Heart left ventricle (tissue), 16 donors: Measurements from ENCODE around the gene RRP7A. TPM values are rescaled to one million over a fixed set of nuclear protein-coding genes. Genes with fewer than 3 reads are reported as not detected.
"Not testable (repeated sequence)": the region's sequence is repeated elsewhere in the genome, so short reads cannot be mapped to it uniquely, and the experiment has no call there.

ENCODE experiments used
- ATAC-seq, 4 donors: fragments of 200-7000 bp; cut with Tn5 transposase; one replicate each; pipeline ENCODE4 v1.9.1; 2020 to 2022; ENCODE audit warnings: moderate library complexity in 4 of 4, mild to moderate bottlenecking in 3 of 4, moderate number of reproducible peaks in 1 of 4
- DNase-seq, 5 donors: peaks; one replicate each; pipeline ENCODE4 v3.0.0-alpha.2; 2020
- H3K27ac ChIP-seq, 12 donors: fragments of 200-600 bp; sonication (generic) in 4 of 12; one replicate each; pipeline versions ENCODE4 v1.5.0 to v1.8.0; 2016 to 2022; ENCODE audit warnings: mild to moderate bottlenecking in 2 of 12
- H3K27me3 ChIP-seq, 9 donors: fragments of 200-600 bp; sonication (generic) in 2 of 9; one replicate each; pipeline versions ENCODE4 v1.5.1 to v1.8.0; 2016 to 2022; ENCODE audit warnings: mild to moderate bottlenecking in 3 of 9
- H3K36me3 ChIP-seq, 9 donors: fragments of 200-600 bp; sonication (generic) in 2 of 9; one replicate each; pipeline versions ENCODE4 v1.5.0 to v1.8.0; 2018 to 2022; ENCODE audit warnings: mild to moderate bottlenecking in 2 of 9
- H3K4me1 ChIP-seq, 12 donors: fragments of 200-600 bp; sonication (generic) in 4 of 12; one replicate each; pipeline versions ENCODE4 v1.5.0 to v1.8.0; 2016 to 2022; ENCODE audit warnings: mild to moderate bottlenecking in 3 of 12
- H3K4me3 ChIP-seq, 12 donors: fragments of 200-600 bp; sonication (generic) in 4 of 12; one replicate each; pipeline versions ENCODE4 v1.5.0 to v1.8.0; 2017 to 2022; ENCODE audit warnings: mild to moderate bottlenecking in 9 of 12, moderate library complexity in 4 of 12
- H3K9me3 ChIP-seq, 12 donors: fragments of 200-600 bp; sonication (generic) in 4 of 12; one replicate each; pipeline versions ENCODE4 v1.5.0 to v1.8.0; 2016 to 2022; ENCODE audit warnings: mild to moderate bottlenecking in 1 of 12
- POLR2A ChIP-seq, 2 donors: fragments of 450-650 bp; IDR thresholded peaks; one replicate each; pipeline ENCODE4 v1.6.1; 2017; ENCODE audit warnings: antibody characterized with exemption in 2 of 2, mild to moderate bottlenecking in 2 of 2, moderate library complexity in 2 of 2
- WGBS, 4 donors: extraction: QIAGEN DNeasy Blood & Tissue Kit in 2 of 4; methylation state at CpG; one replicate each; pipeline versions ENCODE4 v1.1.5 to v1.1.7; 2013 to 2018; 5-methylcytosine and 5-hydroxymethylcytosine counted together
- intact Hi-C, 10 donors: fragments of 100-400 bp; cut with DNase I; formaldehyde crosslinking; loops; one replicate each; pipeline versions ENCODE4 v1.11.1 to v1.14.2; 2022
- polyA plus RNA-seq, 2 donors: library from polyadenylated mRNA; stranded (reverse); fragments of 200-250 nt; gene quantifications; one replicate each; pipeline ENCODE4 v1.2.3, GENCODE V29; 2013
- total RNA-seq, 9 donors: library from RNA; depleted of rRNA in 2 of 9; stranded (reverse); fragments of >200 nt in 2 of 9; fragmentation: NEBNext Ultra II Directional in 3 of 9; extraction: Animal tissue kit (Norgen Biotek cat#: 25700) in 3 of 9; gene quantifications; one replicate each; pipeline versions ENCODE4 v1.1.0 to v1.2.4, GENCODE V29; 2016 to 2023
- TF ChIP-seq, protein P1 (sequence below), 12 donors: fragments of 200-600 bp; sonication (generic) in 4 of 12; IDR thresholded peaks; one replicate each; pipeline versions ENCODE4 v1.5.0 to v1.8.0; 2018 to 2022; ENCODE audit warnings: antibody characterized with exemption in 12 of 12, mild to moderate bottlenecking in 5 of 12
- donor health status: ischemic (EF 13 %, LVEDD 7.1; RV severe dilation, severe dysfunction).
- donor health status: healthy with polysubstance abuse.
- donor health status: DM: no; HTN: yes; CAD: no.
- donor health status: DM: no; HTN: no; CAD: no.
- donor health status: ischemic (EF 25% LVEDD 6.9; RV normal size, moderate dysfunction).
- donor health status: ischemic (EF 25% LVEDD 5.7; RV mildly dilated, moderate dysfunction).
- donor health status: healthy.
- donor health status: DM: yes; HTN: yes; CAD: no.
- donor health status: ischemic (EF 35%, LVEDD 5.7; RV mildly dilated, moderate dysfunction).
- donor health status: nonischemic (EF 11% LVEDD 7.7; RV severe dilation, severe dysfunction).
- donor health status: DM: yes; HTN: yes; CAD: no.
- donor health status: PGD.
- donor health status: ischemic (EF 29% LVEDD 5.4; RV normal size, mild dysfunction).
- donor health status: nonischemic (EF 23%, LVEDD 6.1; RV moderate dilation, normal function).

The RRP7A gene
- total and polyA plus RNA-seq, 11 donors = 14.0 to 39.5 (median 25.6) TPM

DNA sequence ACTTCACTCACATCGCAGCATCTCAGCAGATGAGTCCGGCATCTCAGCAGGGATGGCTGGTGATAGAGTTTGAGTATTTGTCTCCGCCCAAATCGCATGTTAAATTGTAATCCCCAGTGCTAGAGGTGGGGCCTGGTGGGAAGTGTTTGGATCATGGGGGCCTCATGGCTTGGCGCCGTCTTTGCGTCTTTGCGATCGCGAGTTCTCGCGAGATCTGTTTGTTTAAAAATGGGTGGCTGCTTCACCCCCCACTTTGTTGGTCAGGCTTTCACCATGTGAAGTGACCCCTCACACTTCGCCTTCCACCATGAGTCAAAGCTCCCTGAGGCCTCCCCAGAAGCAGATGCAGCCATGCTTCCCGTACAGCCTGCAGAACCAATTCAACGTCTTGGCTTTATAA lies 3.0 kb upstream of the RRP7A start:
- Histone ChIP-seq H3K9me3 (no peaks in the 10 kb centered on the region), H3K4me1 (peaks cover 0 to 17% (median 8%) of the 10 kb centered on the region in 12 donors), H3K36me3 (peaks cover 0 to 4% (median 0%) of the 10 kb centered on the region in 9 donors), H3K27me3 (no peaks in the 10 kb centered on the region), H3K4me3 (no peak overlapping the region), H3K27ac (no peak overlapping the region)
- intact Hi-C loops = no loop called here
- TF ChIP-seq, protein P1, sequence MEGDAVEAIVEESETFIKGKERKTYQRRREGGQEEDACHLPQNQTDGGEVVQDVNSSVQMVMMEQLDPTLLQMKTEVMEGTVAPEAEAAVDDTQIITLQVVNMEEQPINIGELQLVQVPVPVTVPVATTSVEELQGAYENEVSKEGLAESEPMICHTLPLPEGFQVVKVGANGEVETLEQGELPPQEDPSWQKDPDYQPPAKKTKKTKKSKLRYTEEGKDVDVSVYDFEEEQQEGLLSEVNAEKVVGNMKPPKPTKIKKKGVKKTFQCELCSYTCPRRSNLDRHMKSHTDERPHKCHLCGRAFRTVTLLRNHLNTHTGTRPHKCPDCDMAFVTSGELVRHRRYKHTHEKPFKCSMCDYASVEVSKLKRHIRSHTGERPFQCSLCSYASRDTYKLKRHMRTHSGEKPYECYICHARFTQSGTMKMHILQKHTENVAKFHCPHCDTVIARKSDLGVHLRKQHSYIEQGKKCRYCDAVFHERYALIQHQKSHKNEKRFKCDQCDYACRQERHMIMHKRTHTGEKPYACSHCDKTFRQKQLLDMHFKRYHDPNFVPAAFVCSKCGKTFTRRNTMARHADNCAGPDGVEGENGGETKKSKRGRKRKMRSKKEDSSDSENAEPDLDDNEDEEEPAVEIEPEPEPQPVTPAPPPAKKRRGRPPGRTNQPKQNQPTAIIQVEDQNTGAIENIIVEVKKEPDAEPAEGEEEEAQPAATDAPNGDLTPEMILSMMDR (IDR thresholded peaks at IDR 0.05) = no peak
- TF ChIP-seq POLR2A (IDR thresholded peaks at IDR 0.05) = no peak
- ATAC-seq = no peak
- WGBS, 4 donors = 94 to 97% (median 96%) methylated on average over 15 of the region's 15 CpGs
- no peak for DNase-seq

DNA sequence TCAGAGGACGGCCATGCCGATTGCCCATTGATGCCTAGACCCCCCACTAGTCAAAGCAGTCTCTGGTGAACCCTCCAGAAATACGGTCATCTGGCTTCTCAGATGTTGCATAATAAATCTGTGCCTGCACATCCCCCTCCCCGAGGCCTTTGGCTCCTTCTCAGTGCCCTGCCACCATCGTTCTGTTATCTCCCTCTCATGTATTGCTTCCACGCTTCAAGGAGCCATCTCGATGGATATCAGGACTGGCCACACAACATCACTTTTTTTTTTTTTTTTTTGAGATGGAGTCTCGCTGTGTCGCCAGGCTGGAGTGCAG lies 1.6 kb upstream of the RRP7A start:
- DNase-seq (no peak), ATAC-seq (no peak)
- 87 to 91% (median 89%) methylated on average over 9 of the region's 9 CpGs for WGBS, 4 donors

DNA sequence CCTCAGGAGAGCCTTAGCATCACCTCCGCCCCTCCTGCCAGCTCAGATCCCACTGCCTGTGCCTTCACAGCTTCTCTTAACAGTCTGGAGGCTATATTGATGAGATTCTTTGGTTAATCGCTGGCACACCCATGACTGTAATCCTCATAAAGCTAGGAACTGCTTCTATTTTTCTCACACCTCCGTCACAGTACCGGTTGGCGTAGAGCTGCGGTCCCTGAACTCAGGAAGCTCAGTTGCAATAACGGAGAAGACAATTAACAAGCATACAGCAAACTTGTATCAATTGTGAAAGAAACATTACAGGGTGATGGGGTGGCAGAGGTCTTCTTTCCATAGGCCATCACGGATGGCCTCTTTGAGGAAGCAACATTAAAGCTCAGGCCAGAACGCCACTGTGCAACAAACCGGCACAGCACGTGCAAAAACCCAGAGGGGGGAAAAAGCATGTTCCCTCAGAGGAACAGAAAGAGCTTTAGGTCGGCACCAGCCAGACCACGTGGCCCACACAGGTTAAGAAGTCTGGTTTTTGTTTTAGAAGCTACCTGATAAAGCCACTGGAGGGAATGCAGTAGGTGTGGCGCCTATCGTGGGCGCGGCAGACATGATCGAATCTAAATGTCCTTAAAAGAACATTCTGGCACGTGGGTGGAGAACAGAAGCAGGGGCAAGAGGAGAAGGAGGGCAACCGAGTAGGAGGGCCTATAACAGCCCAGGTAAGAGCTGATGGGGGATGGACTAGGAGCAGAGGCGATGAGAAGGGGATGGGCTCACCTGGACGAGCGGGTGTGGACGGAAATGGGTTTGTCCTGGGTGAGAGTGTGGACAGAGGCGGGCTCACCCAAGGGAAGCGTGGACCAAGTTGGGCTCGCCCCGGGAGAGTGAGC lies 715 bp downstream of the RRP7A start:
- not testable (repeated sequence) for DNase-seq, H3K9me3 ChIP-seq, H3K27me3 ChIP-seq
- H3K4me1 ChIP-seq = peaks cover 0 to 25% (median 10%) of the 10 kb centered on the region in 12 donors
- peak overlapping the region; percentile 61 to 98 (median 90) for H3K4me3 ChIP-seq
- intact Hi-C loops = loop anchor here in 1 of 10 donors (5.0 to 10.0 kb wide), 2 partner anchors 68 to 96 kb away; partner anchors contain the start of gene POLDIP3
- peak in 2 of 4 donors; percentile 5 to 39 for ATAC-seq
- H3K27ac ChIP-seq = peak overlapping the region in 10 of 12 donors; percentile 57 to 91 (median 77)
- peaks cover 0 to 38% (median 21%) of the 10 kb centered on the region in 9 donors for H3K36me3 ChIP-seq
- WGBS, 4 donors = 3 to 23% (median 21%) methylated on average over 6 to 18 of the region's 28 CpGs

More for the DNA sequence above, 1.6 kb upstream of the RRP7A start:
- Histone ChIP-seq H3K36me3 (peaks cover 0 to 17% (median 10%) of the 10 kb centered on the region in 9 donors), H3K27ac (no peak overlapping the region), H3K4me1 (peaks cover 0 to 20% (median 8%) of the 10 kb centered on the region in 12 donors), H3K9me3 (no peaks in the 10 kb centered on the region), H3K27me3 (no peaks in the 10 kb centered on the region), H3K4me3 (no peak overlapping the region)
- TF ChIP-seq POLR2A (IDR thresholded peaks at IDR 0.05) = no peak
- TF ChIP-seq, protein P1 (IDR thresholded peaks at IDR 0.05) = no peak
- intact Hi-C loops = no loop called here

DNA sequence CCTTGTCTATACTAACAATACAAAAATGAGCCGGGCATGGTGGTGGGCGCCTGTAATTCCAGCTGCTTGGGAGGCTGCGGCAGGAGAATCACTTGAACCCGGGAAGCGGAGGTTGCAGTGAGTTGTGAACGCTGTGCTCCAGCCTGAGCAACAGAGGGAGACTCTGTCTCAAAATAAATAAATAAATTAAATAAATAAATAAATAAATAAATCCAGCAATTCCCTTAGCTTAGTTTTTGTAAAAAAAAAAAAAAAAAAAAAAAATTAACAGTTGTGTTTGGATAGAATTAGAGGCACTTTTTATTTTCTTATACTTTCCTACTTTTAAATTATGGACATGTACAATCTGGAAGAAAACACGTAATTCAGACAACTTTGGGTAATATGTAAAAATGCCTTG lies 2.5 kb downstream of the RRP7A start:
- H3K27ac ChIP-seq, H3K4me3 ChIP-seq, ATAC-seq, H3K9me3 ChIP-seq, DNase-seq, H3K27me3 ChIP-seq: not testable (repeated sequence)
- intact Hi-C loops = loop anchor here in 1 of 10 donors (5.0 to 10.0 kb wide), 2 partner anchors 70 to 98 kb away; partner anchors contain the start of gene POLDIP3
- Histone ChIP-seq H3K36me3 (peaks cover 0 to 46% (median 24%) of the 10 kb centered on the region in 9 donors), H3K4me1 (peaks cover 0 to 33% (median 10%) of the 10 kb centered on the region in 12 donors)
- 95 to 98% (median 96%) methylated on average over 7 of the region's 7 CpGs for WGBS, 4 donors

DNA sequence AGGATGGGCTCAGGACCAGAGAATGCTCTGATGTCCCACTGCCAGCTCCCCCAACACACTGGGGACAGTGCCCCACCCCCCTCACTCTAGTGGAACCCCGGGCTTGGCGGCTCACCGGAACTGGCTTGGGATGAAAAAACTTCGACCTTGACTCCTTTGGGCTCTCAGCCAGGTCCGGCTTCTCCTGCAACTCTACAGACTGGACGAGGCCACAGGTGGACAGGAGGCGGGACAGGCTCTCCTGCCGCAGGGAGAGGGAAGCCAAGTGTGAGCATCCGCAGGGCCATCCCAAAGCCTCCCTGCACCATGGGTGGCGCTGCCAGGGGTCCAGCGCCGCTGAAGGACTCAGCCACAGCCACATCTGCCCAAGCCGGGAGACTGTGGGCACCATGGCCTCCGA lies 3.7 kb downstream of the RRP7A start:
- intact Hi-C loops = loop anchor here in 1 of 10 donors (5.0 to 10.0 kb wide), 2 partner anchors 71 to 99 kb away; partner anchors contain the start of gene POLDIP3
- Histone ChIP-seq H3K27me3 (no peaks in the 10 kb centered on the region), H3K9me3 (no peaks in the 10 kb centered on the region), H3K27ac (no peak overlapping the region), H3K4me1 (peaks cover 0 to 38% (median 10%) of the 10 kb centered on the region in 12 donors), H3K4me3 (no peak overlapping the region), H3K36me3 (peaks cover 0 to 56% (median 27%) of the 10 kb centered on the region in 9 donors)
- WGBS, 4 donors = 59 to 69% (median 68%) methylated on average over 12 to 14 of the region's 14 CpGs
- TF ChIP-seq POLR2A (IDR thresholded peaks at IDR 0.05) = no peak
- TF ChIP-seq, protein P1 (IDR thresholded peaks at IDR 0.05) = no peak
- ATAC-seq (no peak), DNase-seq (no peak)

DNA sequence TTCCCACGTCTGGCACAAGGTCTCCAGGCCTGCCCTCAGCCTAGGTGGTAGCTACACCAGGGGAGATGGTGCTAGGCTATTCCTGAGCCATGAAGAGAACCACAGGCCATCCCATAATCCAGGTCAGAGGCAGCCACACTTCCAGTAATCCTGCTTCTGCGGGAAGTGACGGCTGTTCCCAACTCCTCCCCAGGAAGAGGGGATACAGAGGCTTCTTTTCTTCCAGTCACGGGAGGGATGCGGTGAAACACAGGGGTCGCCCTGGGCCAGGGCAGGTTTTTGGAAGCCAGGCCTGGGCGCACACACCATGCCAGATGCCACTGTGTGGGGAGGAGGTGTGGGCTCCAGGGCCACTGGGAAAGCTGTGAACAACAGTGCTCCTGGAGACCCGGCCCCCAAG lies 4.3 kb downstream of the RRP7A start:
- not testable (repeated sequence) for H3K9me3 ChIP-seq, H3K27ac ChIP-seq, H3K27me3 ChIP-seq, ATAC-seq, H3K4me3 ChIP-seq, DNase-seq
- WGBS, 4 donors = 87 to 93% (median 91%) methylated on average over 3 to 7 of the region's 8 CpGs
- H3K36me3 ChIP-seq = peaks cover 0 to 57% (median 27%) of the 10 kb centered on the region in 9 donors
- intact Hi-C loops = loop anchor here in 1 of 10 donors (5.0 to 10.0 kb wide), 2 partner anchors 72 to 99 kb away; partner anchors contain the start of gene POLDIP3
- H3K4me1 ChIP-seq = peaks cover 0 to 33% (median 9%) of the 10 kb centered on the region in 12 donors

DNA sequence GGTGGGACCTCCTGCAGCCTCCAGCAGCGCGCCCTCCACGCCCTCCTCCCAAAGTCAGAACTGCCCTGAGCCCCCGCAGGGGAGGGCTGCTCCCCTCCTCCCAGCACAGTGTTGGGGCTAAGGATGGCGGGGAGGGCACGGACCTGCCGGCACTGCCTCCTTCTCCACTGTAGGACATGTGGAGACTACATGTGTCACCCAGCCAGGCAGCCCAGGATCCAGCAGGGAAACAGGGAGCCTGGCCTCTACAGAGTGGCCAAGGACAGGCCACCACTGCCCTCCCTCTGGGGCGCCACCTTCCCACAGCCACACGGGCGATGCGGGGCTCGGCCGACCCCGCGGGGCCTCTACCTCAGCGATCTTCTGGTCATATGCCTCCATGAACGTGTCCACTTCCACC lies 5.3 kb downstream of the RRP7A start:
- H3K27ac ChIP-seq, H3K9me3 ChIP-seq, H3K27me3 ChIP-seq, H3K4me3 ChIP-seq, ATAC-seq: not testable (repeated sequence)
- intact Hi-C loops = loop anchor here in 2 of 10 donors (5.0 to 10.0 kb wide), 2 partner anchors 38 to 100 kb away; partner anchors contain the start of genes SERHL2 (in 2 of the 2) and POLDIP3 (in 1 of the 2)
- peaks cover 0 to 28% (median 5%) of the 10 kb centered on the region in 12 donors for H3K4me1 ChIP-seq
- peaks cover 0 to 57% (median 27%) of the 10 kb centered on the region in 9 donors for H3K36me3 ChIP-seq
- DNase-seq = peak in 1 of 5 donors; percentile 58
- 91 to 95% (median 93%) methylated on average over 12 to 17 of the region's 17 CpGs for WGBS, 4 donors
